ENCODE data around the gene NEURL1B.

NEURL1B gene

GRCh38 chr5:172730981-172731679 lies 90.1 kb downstream of the NEURL1B start:
- DNase-seq (ENCODE audit: low read depth in 2 of 2), result no peak

GRCh38 chr5:172731680-172732074 lies 90.6 kb downstream of the NEURL1B start:
- no peak for DNase-seq (ENCODE audit: low read depth in 2 of 2)

GRCh38 chr5:172732201-172732865 lies 91.3 kb downstream of the NEURL1B start:
- no peak for DNase-seq (ENCODE audit: low read depth in 2 of 2)

GRCh38 chr5:172733131-172733973 lies 92.3 kb downstream of the NEURL1B start:
- no peak for DNase-seq (ENCODE audit: low read depth in 2 of 2)

- no peak for DNase-seq (ENCODE audit: low read depth in 2 of 2)
These were observed 92.9 kb downstream of the NEURL1B start for GRCh38 chr5:172733974-172734346.

GRCh38 chr5:172735141-172735831 lies 94.2 kb downstream of the NEURL1B start:
- DNase-seq (ENCODE audit: low read depth in 2 of 2), result no peak

- no peak for DNase-seq (ENCODE audit: low read depth in 2 of 2)
These were observed 95.6 kb downstream of the NEURL1B start for GRCh38 chr5:172736508-172737135.

GRCh38 chr5:172739375-172739774 lies 98.3 kb downstream of the NEURL1B start:
- no peak for DNase-seq (ENCODE audit: low read depth in 2 of 2)

- DNase-seq (ENCODE audit: low read depth in 2 of 2), result no peak
These were observed 99.6 kb downstream of the NEURL1B start for GRCh38 chr5:172740428-172741205.

Measured in stimulated activated CD8-positive, alpha-beta memory T cell treated with anti-CD3 and anti-CD28 coated beads, Interleukin-2, amount 100 ng/mL, for 48 hours (primary cell).